GM10847 (cell line): ENCODE results near the gene OXSR1.

Source experiments
- POLR2A ChIP-seq: IDR thresholded peaks from 2 replicates; pipeline ENCODE4 v1.6.1; 2011; ENCODE audit not compliant: insufficient read length; ENCODE audit errors: extremely low read depth

OXSR1 gene

GRCh38 chr3:38170722-38171121 is 5.4 kb downstream of the OXSR1 start:
- no peak for TF ChIP-seq POLR2A

GRCh38 chr3:38171622-38172021 is 6.3 kb downstream of the OXSR1 start:
- no peak for TF ChIP-seq POLR2A

GRCh38 chr3:38173834-38174418 is 8.6 kb downstream of the OXSR1 start:
- TF ChIP-seq POLR2A, result no peak

- TF ChIP-seq POLR2A, result no peak
Observed at GRCh38 chr3:38177181-38177580, 11.8 kb downstream of the OXSR1 start.

- TF ChIP-seq POLR2A, result no peak
Observed at GRCh38 chr3:38186781-38187180, 21.4 kb downstream of the OXSR1 start.

- no peak for TF ChIP-seq POLR2A
Observed at GRCh38 chr3:38190481-38190881, 25.1 kb downstream of the OXSR1 start.

- TF ChIP-seq POLR2A, result no peak
Observed at GRCh38 chr3:38203690-38204089, 38.4 kb downstream of the OXSR1 start.

GRCh38 chr3:38204599-38205471 is 39.5 kb downstream of the OXSR1 start:
- TF ChIP-seq POLR2A, result no peak

- TF ChIP-seq POLR2A, result no peak
Observed at GRCh38 chr3:38205472-38205805, 40.1 kb downstream of the OXSR1 start.

- TF ChIP-seq POLR2A, result no peak
Observed at GRCh38 chr3:38207254-38208003, 42.1 kb downstream of the OXSR1 start.

GRCh38 chr3:38210141-38210757 is 44.9 kb downstream of the OXSR1 start:
- TF ChIP-seq POLR2A, result no peak

GRCh38 chr3:38212141-38212540 is 46.8 kb downstream of the OXSR1 start:
- no peak for TF ChIP-seq POLR2A

GRCh38 chr3:38214560-38214959 is 49.2 kb downstream of the OXSR1 start:
- TF ChIP-seq POLR2A, result no peak

- TF ChIP-seq POLR2A, result no peak
Observed at GRCh38 chr3:38219609-38220197, 54.4 kb downstream of the OXSR1 start.

- TF ChIP-seq POLR2A, result no peak
Observed at GRCh38 chr3:38221005-38221404, 55.7 kb downstream of the OXSR1 start.

GRCh38 chr3:38222032-38222634 is 56.8 kb downstream of the OXSR1 start:
- TF ChIP-seq POLR2A, result no peak
